ENCODE measurements around the gene SCN1B. TPM values are rescaled to one million over a fixed set of nuclear protein-coding genes. Genes with fewer than 3 reads are reported as not detected.
"Not testable (repeated sequence)": the region's sequence is repeated elsewhere in the genome, so short reads cannot be mapped to it uniquely, and the experiment has no call there.

Gene SCN1B
- not detected for polyA plus RNA-seq

- peaks cover 2% of the 10 kb centered on the region for H3K36me3 Mint-ChIP-seq
- H3K4me1 Mint-ChIP-seq: peaks cover 0 to 9% (median 4%) of the 10 kb centered on the region in 3 donors
- no peaks in the 10 kb centered on the region for H3K9me3 Mint-ChIP-seq
- H3K4me3 Mint-ChIP-seq: peak within 1 kb of the TSS in 3 of 4 donors; percentile 60 to 85 (median 76)
- peaks cover 17% of the 10 kb centered on the region for H3K27me3 Mint-ChIP-seq
- no peak within 1 kb of the TSS for H3K27ac Mint-ChIP-seq
These were observed at the start of gene SCN1B for GRCh38 chr19:35030257-35031071. Gene SCN1B (plus strand): TSS chr19:35030470. CDS start chr19:35030821, 351 bp downstream.

- H3K36me3 Mint-ChIP-seq: no peaks in the 10 kb centered on the region
- no peak overlapping the region for H3K4me3 Mint-ChIP-seq
- H3K27me3 Mint-ChIP-seq: peaks cover 18% of the 10 kb centered on the region
- H3K27ac Mint-ChIP-seq: peak overlapping the region in 1 of 3 donors; percentile 17
- H3K9me3 Mint-ChIP-seq: no peaks in the 10 kb centered on the region
- peaks cover 0 to 3% (median 1%) of the 10 kb centered on the region in 3 donors for H3K4me1 Mint-ChIP-seq
These were observed 48.0 kb upstream of the SCN1B start for GRCh38 chr19:34982275-34982674.

GRCh38 chr19:34983786-34984185 is 46.5 kb upstream of the SCN1B start:
- Mint-ChIP-seq H3K4me1 (peaks cover 0 to 3% (median 1%) of the 10 kb centered on the region in 3 donors), H3K36me3 (no peaks in the 10 kb centered on the region), H3K27ac (no peak overlapping the region), H3K4me3 (no peak overlapping the region), H3K27me3 (peaks cover 19% of the 10 kb centered on the region), H3K9me3 (no peaks in the 10 kb centered on the region)

GRCh38 chr19:34984287-34984686 is 46.0 kb upstream of the SCN1B start:
- Mint-ChIP-seq H3K27me3 (peaks cover 17% of the 10 kb centered on the region), H3K9me3 (no peaks in the 10 kb centered on the region), H3K27ac (peak overlapping the region in 1 of 3 donors; percentile 24), H3K4me1 (peaks cover 0 to 3% (median 1%) of the 10 kb centered on the region in 3 donors), H3K4me3 (no peak overlapping the region), H3K36me3 (no peaks in the 10 kb centered on the region)

- H3K4me3 Mint-ChIP-seq: no peak overlapping the region
- H3K27me3 Mint-ChIP-seq: peaks cover 7% of the 10 kb centered on the region
- H3K36me3 Mint-ChIP-seq: no peaks in the 10 kb centered on the region
- H3K9me3 Mint-ChIP-seq: no peaks in the 10 kb centered on the region
- H3K27ac Mint-ChIP-seq: peak overlapping the region in 1 of 3 donors; percentile 14
- H3K4me1 Mint-ChIP-seq: peaks cover 0 to 4% (median 1%) of the 10 kb centered on the region in 3 donors
These were observed 44.8 kb upstream of the SCN1B start for GRCh38 chr19:34985249-34986022.

GRCh38 chr19:34988119-34988518 is 42.2 kb upstream of the SCN1B start:
- Mint-ChIP-seq H3K27me3 (peaks cover 6% of the 10 kb centered on the region), H3K27ac (no peak overlapping the region), H3K4me1 (peaks cover 0 to 7% (median 1%) of the 10 kb centered on the region in 3 donors), H3K9me3 (no peaks in the 10 kb centered on the region), H3K4me3 (no peak overlapping the region), H3K36me3 (no peaks in the 10 kb centered on the region)

GRCh38 chr19:34989298-34989697 is 41.0 kb upstream of the SCN1B start:
- Mint-ChIP-seq H3K4me1 (peaks cover 0 to 7% (median 0%) of the 10 kb centered on the region in 3 donors), H3K27ac (peak overlapping the region in 1 of 3 donors; percentile 16), H3K4me3 (no peak overlapping the region)

GRCh38 chr19:34990578-34991192 is 39.6 kb upstream of the SCN1B start:
- Mint-ChIP-seq H3K4me1 (peaks cover 0 to 5% (median 0%) of the 10 kb centered on the region in 3 donors), H3K4me3 (no peak overlapping the region), H3K9me3 (no peaks in the 10 kb centered on the region), H3K36me3 (peaks cover 3% of the 10 kb centered on the region), H3K27me3 (peaks cover 3% of the 10 kb centered on the region), H3K27ac (no peak overlapping the region)

More at GRCh38 chr19:34989298-34989697, 41.0 kb upstream of the SCN1B start:
- peaks cover 3% of the 10 kb centered on the region for H3K36me3 Mint-ChIP-seq
- H3K9me3 Mint-ChIP-seq: no peaks in the 10 kb centered on the region
- H3K27me3 Mint-ChIP-seq: peaks cover 6% of the 10 kb centered on the region

- Mint-ChIP-seq H3K9me3 (no peaks in the 10 kb centered on the region), H3K4me3 (no peak overlapping the region)
These were observed 38.5 kb upstream of the SCN1B start for GRCh38 chr19:34991542-34992333.

GRCh38 chr19:34992582-34992981 is 37.7 kb upstream of the SCN1B start:
- not testable (repeated sequence) for H3K4me1 Mint-ChIP-seq, H3K9me3 Mint-ChIP-seq, H3K4me3 Mint-ChIP-seq, H3K27me3 Mint-ChIP-seq, H3K27ac Mint-ChIP-seq, H3K36me3 Mint-ChIP-seq

More at GRCh38 chr19:34991542-34992333, 38.5 kb upstream of the SCN1B start:
- peaks cover 3% of the 10 kb centered on the region for H3K36me3 Mint-ChIP-seq
- no peak overlapping the region for H3K27ac Mint-ChIP-seq
- peaks cover 0 to 3% (median 0%) of the 10 kb centered on the region in 3 donors for H3K4me1 Mint-ChIP-seq
- peaks cover 3% of the 10 kb centered on the region for H3K27me3 Mint-ChIP-seq

- Mint-ChIP-seq H3K4me1 (peaks cover 10 to 15% (median 14%) of the 10 kb centered on the region in 3 donors), H3K27ac (no peak overlapping the region), H3K9me3 (no peaks in the 10 kb centered on the region), H3K27me3 (no peaks in the 10 kb centered on the region), H3K4me3 (peak overlapping the region in 1 of 4 donors; percentile 69), H3K36me3 (peaks cover 3% of the 10 kb centered on the region)
These were observed 36.0 kb upstream of the SCN1B start for GRCh38 chr19:34994286-34994642.

- Mint-ChIP-seq H3K27ac (no peak overlapping the region), H3K4me1 (peaks cover 10 to 15% (median 14%) of the 10 kb centered on the region in 3 donors), H3K9me3 (no peaks in the 10 kb centered on the region), H3K4me3 (peak overlapping the region in 2 of 4 donors; percentile 33 to 58), H3K27me3 (no peaks in the 10 kb centered on the region), H3K36me3 (peaks cover 3% of the 10 kb centered on the region)
These were observed 35.4 kb upstream of the SCN1B start for GRCh38 chr19:34994643-34995541.

- Mint-ChIP-seq H3K4me3 (peak overlapping the region in 1 of 4 donors; percentile 9), H3K27me3 (no peaks in the 10 kb centered on the region), H3K36me3 (peaks cover 3% of the 10 kb centered on the region), H3K4me1 (peaks cover 10 to 15% (median 13%) of the 10 kb centered on the region in 3 donors), H3K27ac (no peak overlapping the region), H3K9me3 (no peaks in the 10 kb centered on the region)
These were observed 34.7 kb upstream of the SCN1B start for GRCh38 chr19:34995551-34995950.
